ENCODE data around the gene TMEM18.

DNA sequence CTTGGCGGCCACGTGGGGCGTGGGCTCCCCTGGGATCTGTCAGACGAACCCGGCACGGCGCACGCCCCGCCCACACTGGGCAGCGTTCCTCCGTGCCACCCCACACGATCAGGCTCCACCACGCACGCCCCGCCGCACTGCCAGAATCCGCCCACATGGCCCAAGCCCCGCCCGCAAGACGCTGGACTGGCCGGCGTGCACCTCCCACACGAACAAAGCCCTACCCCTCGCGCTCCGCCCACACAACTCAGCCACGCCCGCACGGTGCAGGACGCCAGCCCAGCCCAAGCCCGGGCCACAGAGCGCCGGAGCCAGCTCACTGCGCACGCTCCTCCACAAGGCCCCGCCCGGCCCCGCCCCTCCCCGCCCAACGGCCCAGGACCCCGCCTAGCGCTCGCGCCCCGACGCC is 555 bp downstream of the TMEM18 start:
- no peak for TF ChIP-seq YY1 (IDR thresholded peaks at IDR 0.05; ENCODE audit: insufficient read depth, insufficient read length)
- TF ChIP-seq SUZ12 (IDR thresholded peaks at IDR 0.05; ENCODE audit: extremely low read depth, insufficient read depth, insufficient read length): no peak

Data from NT2/D1 (cell line).